NOMO-1 treated with dmso at 0.1 percent for 144 hours (cell line): ENCODE measurements around the gene TNFRSF11A.

Source experiments
- DNase-seq: peaks from one replicate; lab custom pipeline; 2025; ENCODE audit not compliant: unreplicated experiment; lab: John Stamatoyannopoulos, UW

Gene TNFRSF11A

DNA sequence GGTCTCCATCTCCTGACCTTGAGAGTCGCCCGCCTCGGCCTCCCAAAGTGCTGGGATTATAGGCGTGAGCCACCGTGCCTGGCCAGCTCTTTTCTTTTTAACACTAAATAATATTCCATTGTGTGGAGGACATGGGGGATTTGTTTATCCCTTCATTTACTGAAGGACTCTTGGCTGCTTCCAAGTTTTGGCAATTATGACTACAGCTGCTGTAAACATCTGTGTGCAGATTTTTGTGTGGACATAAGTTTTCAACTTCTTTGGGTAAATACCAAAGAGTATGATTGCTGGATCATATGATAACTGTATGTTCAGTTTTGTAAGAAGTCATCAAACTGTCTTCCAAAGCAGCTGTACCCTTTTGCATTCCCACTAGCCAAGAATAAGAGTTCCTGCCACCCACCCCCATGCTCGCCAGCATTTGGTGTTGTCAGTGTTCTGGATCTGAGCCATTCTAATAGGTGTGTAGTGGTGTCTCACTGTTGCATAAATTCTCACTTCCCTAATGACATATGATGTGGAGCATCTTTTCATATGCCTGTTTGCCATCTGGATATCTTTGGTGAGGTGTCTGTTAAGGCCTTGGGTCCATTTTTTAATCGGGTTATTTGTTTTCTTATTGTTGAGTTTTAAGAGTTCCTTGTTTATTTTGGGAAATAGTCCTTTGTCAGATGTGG lies 52.2 kb downstream of the TNFRSF11A start:
- no peak for DNase-seq

DNA sequence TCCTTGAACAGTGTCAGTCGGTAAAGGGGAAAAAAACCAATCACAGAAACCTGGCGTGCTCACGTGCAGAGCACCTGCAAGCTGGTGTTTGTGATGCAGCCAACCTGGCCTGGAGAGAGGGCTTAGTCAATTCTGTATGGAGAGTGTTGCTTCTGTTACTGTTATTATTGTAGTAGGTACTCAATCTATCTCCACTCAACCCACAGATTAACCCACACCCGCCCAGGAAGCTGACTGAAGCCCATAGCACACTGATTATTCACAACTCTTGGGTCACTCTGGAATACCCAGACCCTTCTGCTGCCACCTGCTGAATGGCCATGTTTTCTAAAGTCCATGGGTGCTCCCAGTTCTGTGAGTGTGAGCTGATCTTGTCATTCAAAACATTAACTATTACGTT lies 53.9 kb downstream of the TNFRSF11A start:
- DNase-seq = no peak

DNA sequence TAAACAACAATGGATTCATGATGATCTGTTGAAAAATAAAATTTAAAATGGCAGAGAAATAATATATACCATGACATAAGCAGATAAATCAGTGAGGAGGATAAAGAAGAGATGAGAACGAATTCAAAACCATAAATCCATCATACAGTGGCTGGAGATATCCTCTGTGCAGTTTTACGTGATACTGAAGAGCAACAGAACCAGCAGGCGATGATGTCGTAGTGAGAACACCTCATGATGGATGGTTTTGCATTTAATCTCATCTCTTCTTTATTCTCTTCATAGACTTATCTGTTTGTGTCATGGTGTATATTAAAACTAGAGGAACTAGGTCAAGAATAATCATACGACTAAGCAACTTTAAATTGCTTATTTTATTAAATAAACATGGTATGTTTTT lies 56.3 kb downstream of the TNFRSF11A start:
- no peak for DNase-seq

DNA sequence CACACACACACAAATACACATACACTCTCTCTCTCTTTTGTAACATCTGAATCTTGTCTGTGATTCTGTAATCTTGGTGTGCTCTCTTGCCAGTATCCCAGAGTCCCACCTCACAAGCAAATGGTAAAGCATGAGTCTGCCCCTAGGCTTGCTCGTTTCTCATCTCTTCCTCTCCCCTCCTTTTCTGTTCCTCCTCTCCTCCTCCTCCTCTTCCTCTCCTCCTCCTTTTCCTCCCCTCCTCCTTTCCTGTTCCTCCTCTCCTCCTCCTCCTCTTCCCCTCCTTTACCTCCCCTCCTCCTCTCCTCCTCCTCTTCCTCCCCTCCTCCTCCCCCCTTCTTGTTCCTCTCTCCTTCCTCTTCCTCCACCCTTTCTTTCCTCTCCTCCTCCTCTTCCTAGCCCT lies 59.0 kb downstream of the TNFRSF11A start:
- no peak for DNase-seq

DNA sequence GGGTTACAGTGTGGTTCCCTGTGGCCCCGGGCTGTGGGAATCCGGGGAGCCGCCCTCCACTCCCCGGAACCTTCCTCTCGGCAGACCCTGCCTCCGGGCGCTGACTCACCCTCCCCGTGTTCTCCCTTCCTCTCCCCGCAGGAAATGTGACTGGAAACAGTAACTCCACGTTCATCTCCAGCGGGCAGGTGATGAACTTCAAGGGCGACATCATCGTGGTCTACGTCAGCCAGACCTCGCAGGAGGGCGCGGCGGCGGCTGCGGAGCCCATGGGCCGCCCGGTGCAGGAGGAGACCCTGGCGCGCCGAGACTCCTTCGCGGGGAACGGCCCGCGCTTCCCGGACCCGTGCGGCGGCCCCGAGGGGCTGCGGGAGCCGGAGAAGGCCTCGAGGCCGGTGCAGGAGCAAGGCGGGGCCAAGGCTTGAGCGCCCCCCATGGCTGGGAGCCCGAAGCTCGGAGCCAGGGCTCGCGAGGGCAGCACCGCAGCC lies 59.5 kb downstream of the TNFRSF11A start:
- no peak for DNase-seq

DNA sequence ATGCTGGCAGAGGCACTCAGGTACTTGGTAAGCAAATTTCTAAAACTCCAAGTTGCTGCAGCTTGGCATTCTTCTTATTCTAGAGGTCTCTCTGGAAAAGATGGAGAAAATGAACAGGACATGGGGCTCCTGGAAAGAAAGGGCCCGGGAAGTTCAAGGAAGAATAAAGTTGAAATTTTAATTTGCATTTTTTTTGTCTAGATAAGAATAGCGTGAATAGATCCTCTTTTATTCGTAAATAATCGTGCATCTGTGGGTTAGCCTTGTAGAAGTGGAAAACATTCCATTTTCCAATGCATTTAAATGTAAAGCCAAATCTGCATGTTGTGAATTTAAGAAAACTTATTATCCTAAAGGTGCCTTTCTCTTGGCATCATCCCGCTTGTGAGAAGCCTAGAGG lies 61.0 kb downstream of the TNFRSF11A start:
- DNase-seq = no peak

DNA sequence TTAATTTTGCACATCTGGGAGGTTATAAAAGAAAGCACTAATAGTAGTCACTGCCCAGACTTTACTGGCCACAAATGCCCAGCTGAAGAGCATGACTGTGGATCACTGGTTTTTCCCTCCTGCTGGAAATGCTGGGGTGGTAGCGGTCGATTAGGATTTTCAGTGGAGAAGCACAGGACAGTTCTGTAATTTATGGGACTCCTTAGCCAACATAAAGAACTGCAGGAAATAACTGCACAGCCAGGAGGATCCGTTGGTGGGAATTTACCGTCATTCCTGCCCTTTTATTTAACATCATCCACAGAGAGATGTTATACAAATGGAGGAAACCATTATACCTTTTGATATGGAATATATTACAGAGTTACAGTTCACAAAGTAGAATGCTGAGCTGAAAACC lies 61.5 kb downstream of the TNFRSF11A start:
- no peak for DNase-seq

DNA sequence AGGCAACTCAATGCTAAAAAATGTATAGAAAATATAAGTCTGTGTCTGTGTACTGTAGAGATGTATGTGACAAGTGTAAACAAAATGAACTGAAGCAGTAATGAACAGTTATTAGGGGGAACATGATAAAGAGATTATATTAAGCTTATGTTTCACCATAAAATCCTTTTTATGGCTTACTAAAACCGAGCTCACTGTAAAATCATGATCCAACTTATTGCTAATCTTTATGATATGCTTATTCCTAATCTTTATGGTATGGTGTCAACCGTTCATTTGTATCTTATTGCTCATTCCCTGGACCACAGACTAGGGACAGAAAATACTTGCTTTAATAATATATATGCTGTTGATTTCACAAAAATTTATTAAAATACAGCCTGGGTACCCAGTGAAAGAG lies 62.1 kb downstream of the TNFRSF11A start:
- no peak for DNase-seq

DNA sequence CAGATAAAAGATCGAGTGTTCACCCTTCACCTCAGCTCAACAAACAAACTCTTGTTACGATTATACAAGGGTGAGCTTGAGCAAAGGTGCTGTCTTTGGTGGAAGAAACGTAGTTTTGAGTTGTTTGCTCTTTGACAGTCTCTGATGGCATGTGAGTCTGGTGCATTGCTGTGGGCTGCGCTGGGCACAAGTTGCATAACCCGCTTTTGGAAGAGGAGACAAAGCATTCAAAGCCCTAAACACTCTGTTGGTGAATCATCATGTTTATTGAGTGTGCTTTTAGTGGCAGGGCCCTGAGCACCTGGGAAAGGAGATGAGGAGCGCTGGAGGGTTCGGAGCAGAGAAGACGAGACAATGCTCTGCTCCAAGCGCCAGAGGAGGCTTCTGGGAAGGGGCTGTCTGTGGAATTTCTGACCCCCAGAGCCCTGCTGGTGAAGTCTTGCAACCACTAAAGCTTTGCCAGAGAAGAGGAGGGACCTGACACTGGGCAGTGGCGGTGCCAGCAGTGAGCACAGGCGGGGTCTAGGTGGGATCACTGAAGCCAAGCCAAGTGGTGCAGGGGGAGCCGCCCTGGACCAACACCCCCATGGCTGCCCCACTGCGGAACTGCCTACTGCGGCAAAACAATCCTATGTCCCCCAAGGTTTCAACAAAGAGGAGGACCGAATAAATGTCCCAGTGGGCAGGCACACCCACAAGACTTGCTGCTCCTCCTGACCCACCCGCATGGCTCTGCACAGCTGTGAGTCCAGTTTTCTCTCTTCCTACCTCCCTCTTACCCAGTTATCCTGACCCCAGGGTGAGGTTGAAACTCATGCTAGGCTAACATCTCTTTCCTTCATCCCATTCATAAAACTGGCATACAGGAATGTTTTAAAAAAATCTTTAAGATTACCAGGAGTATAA lies 64.0 kb downstream of the TNFRSF11A start:
- DNase-seq = no peak

DNA sequence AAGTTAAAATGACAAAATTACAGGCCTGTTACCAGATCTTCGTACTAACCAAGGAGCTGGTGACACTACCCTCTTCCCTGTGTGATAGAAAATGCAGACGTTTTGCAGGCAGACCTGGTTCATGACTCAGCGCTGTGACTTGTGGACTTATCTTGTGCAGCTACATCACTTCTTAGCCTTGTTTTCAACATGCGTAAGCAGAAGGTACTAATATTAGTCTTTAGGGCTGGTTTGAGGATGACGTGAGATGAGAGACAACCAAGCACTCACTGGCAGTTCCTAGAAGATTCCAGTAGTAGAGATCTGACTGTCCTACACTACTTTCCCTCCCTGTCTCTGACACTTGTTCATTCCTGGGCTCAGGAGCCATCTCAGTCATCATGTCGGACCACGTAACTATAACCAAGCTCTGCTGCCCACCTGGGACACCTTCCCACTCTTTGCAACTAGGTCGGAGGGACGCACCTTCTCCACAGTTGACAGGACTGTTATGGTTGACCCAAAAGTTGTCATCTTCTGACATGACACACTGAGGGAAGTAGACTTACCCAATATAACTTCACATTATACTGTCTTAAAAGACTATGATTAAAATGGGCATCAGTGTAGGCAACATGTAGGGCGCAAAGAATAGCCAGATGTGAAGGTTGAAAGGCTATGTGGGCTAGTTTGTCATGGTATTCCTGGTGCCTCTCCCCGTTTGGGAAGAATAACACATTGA lies 64.8 kb downstream of the TNFRSF11A start:
- DNase-seq = no peak

DNA sequence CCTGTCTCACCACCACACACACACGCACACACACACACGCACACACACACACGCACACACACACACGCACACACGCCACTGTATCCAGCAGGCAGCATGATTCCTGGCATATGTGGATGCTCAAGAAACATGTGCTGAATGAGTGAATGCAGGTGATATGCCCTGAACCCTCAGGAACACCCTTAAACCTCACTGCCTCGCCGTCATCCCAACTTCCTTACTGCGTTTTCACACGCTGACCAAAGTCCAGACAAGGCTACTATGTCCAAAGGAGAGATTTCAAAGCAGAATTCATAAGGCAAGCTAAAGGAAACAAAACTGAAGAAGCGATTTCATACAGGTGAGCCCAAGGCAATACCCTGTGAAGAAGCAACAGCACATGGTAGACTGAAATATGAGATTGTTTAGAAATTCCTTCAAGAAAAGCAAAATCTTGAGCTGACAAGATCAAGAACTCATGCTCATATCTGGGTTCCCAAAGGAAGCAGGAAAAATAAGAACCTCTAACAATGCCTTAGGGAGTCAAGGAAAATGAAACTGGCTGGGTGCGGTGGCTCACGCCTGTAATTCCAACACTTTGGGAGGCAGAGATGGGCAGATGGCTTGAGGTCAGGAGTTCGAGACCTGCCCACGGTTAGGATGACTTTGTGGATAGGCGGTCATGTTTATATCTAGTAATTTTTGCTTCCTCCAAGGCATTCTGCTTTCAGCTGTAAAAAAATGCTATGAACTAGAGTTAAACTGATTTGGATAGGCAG lies 69.1 kb downstream of the TNFRSF11A start:
- DNase-seq = no peak

DNA sequence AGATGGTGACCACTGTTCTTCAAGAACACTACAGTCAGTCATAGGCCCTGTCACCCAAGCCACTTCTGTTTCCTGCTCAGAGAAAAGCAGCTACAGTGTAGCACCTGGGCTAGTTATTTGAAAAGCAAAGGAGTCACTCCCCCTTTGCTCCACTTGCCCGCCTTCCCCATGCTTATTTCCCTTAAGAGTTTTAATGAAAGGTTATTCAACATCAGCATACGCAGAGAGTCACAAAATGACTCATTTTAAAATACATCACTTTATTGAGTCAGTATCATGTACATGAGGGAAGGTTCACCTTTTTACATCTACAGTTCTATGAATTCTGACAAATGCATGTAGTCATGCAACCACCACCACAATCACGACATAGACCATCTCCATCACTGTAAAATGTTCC lies 71.3 kb downstream of the TNFRSF11A start:
- no peak for DNase-seq

DNA sequence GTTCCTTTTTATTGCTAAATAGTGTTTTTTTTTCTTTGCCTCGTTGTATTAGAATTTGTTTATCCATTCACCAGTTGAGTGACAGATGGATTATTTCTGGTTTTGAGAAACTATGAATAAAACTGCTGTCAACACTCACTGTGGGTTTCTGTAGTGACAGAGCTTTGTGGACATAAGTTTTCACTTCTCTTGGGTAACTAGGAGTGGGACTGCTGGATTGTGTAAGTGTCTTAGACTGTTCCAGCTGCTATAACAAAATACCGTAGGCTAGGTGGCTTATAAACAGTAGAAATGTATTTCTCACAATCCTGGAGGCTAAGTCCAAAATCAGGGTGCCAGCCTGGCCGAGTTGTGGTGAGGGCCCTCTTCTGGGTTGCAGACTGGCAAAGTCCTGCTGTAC lies 71.9 kb downstream of the TNFRSF11A start:
- no peak for DNase-seq

DNA sequence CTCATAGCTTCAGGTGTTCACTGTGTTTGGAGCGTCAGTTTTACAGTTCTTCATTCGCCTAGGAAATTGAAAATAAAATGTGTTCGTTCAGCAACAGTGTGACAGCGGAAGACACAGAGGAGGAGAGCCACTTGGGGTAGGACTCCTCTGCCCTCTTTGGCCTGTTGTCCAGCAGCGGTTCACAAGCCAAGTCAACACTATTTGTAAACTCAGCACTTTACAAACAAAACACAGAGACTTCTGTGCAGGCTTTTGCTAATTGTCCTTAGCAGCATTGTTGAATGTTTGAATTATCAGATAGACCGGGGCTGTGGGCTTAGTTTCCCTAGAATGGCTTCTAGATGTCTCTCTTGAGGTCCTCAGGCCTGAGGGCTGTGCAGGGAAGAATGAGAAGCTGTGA lies 73.2 kb downstream of the TNFRSF11A start:
- DNase-seq = no peak

DNA sequence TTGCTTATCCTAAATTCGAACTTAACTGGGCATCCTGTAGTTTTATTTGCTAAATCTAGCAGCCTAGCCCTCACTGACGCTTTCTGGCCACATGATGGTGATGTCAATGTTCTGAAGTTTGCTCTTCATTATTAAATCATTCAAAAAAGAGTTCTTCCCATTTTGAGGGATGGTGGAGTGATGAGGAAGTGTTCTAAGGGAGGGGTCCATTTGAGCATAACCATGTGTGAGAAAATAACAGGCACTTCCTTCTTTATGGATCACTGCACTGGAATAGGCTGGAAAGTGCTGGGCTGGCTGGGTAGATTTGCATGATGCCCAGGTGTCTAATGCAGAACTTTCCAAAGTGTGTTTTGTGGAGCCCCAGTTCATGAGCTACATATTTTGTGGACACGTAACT lies 74.2 kb downstream of the TNFRSF11A start:
- DNase-seq = no peak

DNA sequence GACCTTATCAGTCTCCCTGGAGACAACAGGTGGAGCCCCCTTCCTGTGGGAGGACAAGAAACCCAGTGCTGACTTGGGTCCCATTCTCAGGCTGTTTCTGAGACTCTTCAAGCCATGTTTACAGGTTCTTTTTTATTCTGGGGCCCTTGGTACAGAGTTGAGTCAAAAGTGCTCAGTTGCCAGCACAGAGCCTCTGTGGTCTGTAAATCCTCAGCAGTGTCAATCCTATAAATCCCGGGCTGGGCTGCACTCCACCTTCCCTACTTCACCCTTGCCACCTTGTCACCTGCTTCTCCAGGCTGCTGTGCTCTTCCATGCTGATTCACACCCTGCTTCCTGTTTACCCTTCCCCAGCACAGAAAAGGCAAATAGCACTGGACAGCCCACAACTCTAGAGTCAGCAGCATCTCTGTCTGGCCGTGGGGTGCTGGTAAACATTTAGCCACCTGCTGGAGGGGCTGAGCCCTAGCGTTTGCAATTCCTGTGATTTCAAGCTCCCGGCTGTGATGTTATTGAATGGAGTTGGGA lies 74.7 kb downstream of the TNFRSF11A start:
- no peak for DNase-seq

DNA sequence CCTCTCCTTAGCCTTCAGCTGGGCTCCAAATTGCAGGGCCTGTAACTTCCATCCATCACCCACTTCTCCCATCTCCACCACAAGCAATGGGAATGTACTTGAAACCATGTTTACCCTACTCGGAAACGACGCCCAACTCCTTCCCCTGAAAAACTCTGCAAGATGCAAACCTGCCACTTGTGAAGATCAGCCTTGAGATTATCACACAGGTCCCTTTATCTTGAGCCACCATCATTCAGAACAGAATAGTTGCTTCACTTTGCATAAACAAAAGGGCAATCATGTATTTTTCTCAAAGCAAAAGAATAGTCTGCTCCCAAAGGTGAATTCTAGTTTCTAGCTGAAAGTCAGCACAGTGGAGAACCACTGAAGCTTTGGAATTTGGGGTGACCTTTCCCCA lies 75.8 kb downstream of the TNFRSF11A start:
- no peak for DNase-seq

DNA sequence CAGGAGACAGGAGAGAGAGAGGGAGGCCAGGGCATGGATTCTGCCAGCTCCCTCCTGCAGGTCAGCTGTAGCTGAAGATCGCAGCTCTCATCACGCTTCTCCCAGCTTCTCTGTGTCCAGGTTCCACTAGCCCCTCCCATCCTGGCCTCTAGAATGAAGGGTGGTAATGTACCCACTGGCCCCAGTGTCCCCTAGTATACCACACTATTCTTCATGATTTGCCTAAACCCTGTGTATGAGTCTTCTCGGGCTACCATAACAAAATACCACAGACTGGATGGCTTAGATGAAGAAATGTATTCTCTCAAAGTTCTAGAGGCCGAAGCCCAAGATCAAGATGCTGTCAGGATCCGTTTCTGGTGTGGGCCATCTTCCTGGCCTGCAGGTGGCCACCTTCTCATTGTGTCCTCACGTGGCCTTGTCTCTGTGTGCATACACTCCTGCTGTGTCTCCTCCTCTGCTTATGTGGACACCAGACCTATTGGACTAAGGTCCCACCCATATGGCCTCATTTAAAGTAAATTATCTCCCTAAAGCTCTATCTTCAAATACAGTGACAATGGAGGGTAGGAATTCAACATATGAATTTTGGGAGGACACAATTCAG lies 77.3 kb downstream of the TNFRSF11A start:
- DNase-seq = no peak

DNA sequence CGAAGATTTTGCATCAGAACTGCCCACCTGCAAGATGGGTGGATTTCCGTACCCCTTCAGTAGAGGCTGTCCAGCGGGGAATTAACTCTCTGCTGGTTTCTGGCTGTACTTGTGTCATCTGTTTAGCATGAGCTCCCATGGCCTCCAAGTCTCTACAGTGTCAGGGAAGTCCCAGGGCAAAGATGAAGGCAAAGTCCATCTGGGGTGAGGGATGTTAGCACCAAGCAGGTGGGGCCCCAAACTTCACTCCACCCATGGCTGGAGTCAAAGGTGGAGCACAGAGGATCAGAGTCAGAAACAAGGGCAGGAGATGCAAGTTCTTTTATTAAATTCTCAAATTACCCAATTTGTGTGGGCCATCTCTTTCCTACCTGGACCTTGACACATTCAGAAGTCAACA lies 78.0 kb downstream of the TNFRSF11A start:
- no peak for DNase-seq

DNA sequence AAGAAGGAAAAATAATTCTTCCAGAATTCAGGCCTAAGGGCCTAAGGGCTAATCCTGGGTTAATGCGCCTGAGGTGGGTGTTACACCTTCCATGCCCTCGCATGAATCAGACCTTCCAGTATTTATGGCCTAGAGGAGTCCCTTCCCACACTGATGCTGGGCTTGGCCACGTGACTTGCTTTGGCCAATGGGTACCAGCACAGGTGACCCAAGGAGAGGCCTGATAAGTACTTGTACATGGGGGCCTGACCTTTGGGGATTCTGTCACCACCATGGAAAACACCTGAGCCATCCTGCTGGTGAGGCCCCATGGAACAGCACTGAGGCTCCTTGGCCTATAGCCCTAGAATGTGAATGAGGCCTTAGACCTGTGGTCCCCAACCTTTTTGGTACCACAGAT lies 79.8 kb downstream of the TNFRSF11A start:
- DNase-seq = no peak
